Measurements from ENCODE around the gene DCLK2. TPM values are rescaled to one million over a fixed set of nuclear protein-coding genes. Genes with fewer than 3 reads are reported as not detected.

Gene DCLK2
- total RNA-seq, 1 donor from 2014 or later = 27.5 TPM

- no peak for DNase-seq
- no peak for ATAC-seq
Observed at GRCh38 chr4:150280081-150280895, 202.0 kb downstream of the DCLK2 start.

GRCh38 chr4:150280975-150281374 is 202.7 kb downstream of the DCLK2 start:
- ATAC-seq (no peak), DNase-seq (no peak)
- intact Hi-C loops (cut with micrococcal nuclease) = no loop called here

More at GRCh38 chr4:150280081-150280895, 202.0 kb downstream of the DCLK2 start:
- intact Hi-C loops (cut with micrococcal nuclease) = no loop called here

- intact Hi-C loops (cut with micrococcal nuclease) = no loop called here
- ATAC-seq (no peak), DNase-seq (no peak)
Observed at GRCh38 chr4:150283689-150284088, 205.4 kb downstream of the DCLK2 start.

- intact Hi-C loops (cut with micrococcal nuclease) = no loop called here
- no peak for ATAC-seq
- DNase-seq = no peak
Observed at GRCh38 chr4:150286656-150287055, 208.4 kb downstream of the DCLK2 start.

GRCh38 chr4:150289198-150289597 is 211.0 kb downstream of the DCLK2 start:
- ATAC-seq (no peak), DNase-seq (no peak)
- intact Hi-C loops (cut with micrococcal nuclease) = no loop called here

GRCh38 chr4:150289881-150290280 is 211.6 kb downstream of the DCLK2 start:
- ATAC-seq (no peak), DNase-seq (no peak)
- intact Hi-C loops (cut with micrococcal nuclease) = no loop called here

GRCh38 chr4:150297861-150298474 is 219.7 kb downstream of the DCLK2 start:
- no peak for ATAC-seq

GRCh38 chr4:150299816-150300215 is 221.6 kb downstream of the DCLK2 start:
- intact Hi-C loops (cut with micrococcal nuclease) = loop anchor here (5.0 kb wide), 1 partner anchor 567 kb away; no protein-coding TSS in a partner anchor
- DNase-seq = no peak
- ATAC-seq = no peak

More at GRCh38 chr4:150297861-150298474, 219.7 kb downstream of the DCLK2 start:
- no peak for DNase-seq
- intact Hi-C loops (cut with micrococcal nuclease) = loop anchor here (5.0 kb wide), 1 partner anchor 569 kb away; no protein-coding TSS in a partner anchor

- intact Hi-C loops (cut with micrococcal nuclease) = no loop called here
- no peak for DNase-seq
- no peak for ATAC-seq
Observed at GRCh38 chr4:150302553-150302952, 224.3 kb downstream of the DCLK2 start.

GRCh38 chr4:150305995-150306394 is 227.8 kb downstream of the DCLK2 start:
- intact Hi-C loops (cut with micrococcal nuclease) = no loop called here
- no peak for DNase-seq
- ATAC-seq = no peak

- ATAC-seq (no peak), DNase-seq (no peak)
- intact Hi-C loops (cut with micrococcal nuclease) = no loop called here
Observed at GRCh38 chr4:150306719-150307118, 228.5 kb downstream of the DCLK2 start.

Data from left ventricle myocardium superior (tissue), 1 donor.